Upper lobe of right lung (tissue), 1 donor: ENCODE results near the gene ARF3. TPM values are rescaled to one million over a fixed set of nuclear protein-coding genes. Genes with fewer than 3 reads are reported as not detected.
A peak's percentile ranks its signal among the peaks of the same experiment; 100 is the strongest.

Experiments
- ATAC-seq: fragments of 200-7000 bp; cut with Tn5 transposase; one replicate; pipeline ENCODE4 v1.9.1; 2020; ENCODE audit warnings: mild to moderate bottlenecking, moderate library complexity
- DNase-seq: peaks from one replicate; pipeline ENCODE4 v3.0.0-alpha.2; 2020
- H3K27ac ChIP-seq: fragments of 200-600 bp; one replicate; pipeline ENCODE4 v1.8.0; 2022
- H3K27me3 ChIP-seq: fragments of 200-600 bp; one replicate; pipeline ENCODE4 v1.8.0; 2022; ENCODE audit warnings: mild to moderate bottlenecking
- H3K36me3 ChIP-seq: fragments of 200-600 bp; one replicate; pipeline ENCODE4 v1.8.0; 2022
- H3K4me1 ChIP-seq: fragments of 200-600 bp; one replicate; pipeline ENCODE4 v1.8.0; 2022
- H3K4me3 ChIP-seq: fragments of 200-600 bp; one replicate; pipeline ENCODE4 v1.8.0; 2022; ENCODE audit warnings: mild to moderate bottlenecking
- H3K9me3 ChIP-seq: fragments of 200-600 bp; one replicate; pipeline ENCODE4 v1.8.0; 2022
- CTCF ChIP-seq: fragments of 200-600 bp; IDR thresholded peaks from one replicate; pipeline ENCODE4 v1.8.0; 2022; ENCODE audit warnings: antibody characterized with exemption
- intact Hi-C: fragments of 100-400 bp; cut with DNase I; formaldehyde crosslinking; loops from one replicate; pipeline ENCODE4 v1.11.0; 2022
- total RNA-seq: library from RNA; stranded (reverse); fragmentation: NEBNext Ultra II Directional; extraction: Animal tissue kit (Norgen Biotek cat#: 25700); gene quantifications from one replicate; pipeline ENCODE4 v1.2.1, GENCODE V29; 2021
- donor health status: DM: no; HTN: yes; CAD: no; lungs with severe emphysema.

Gene ARF3
- total RNA-seq, 1 donor from 2014 or later: 146 TPM

GRCh38 chr12:48993787-48994186 is 36.5 kb upstream of the ARF3 start:
- Histone ChIP-seq H3K9me3 (no peaks in the 10 kb centered on the region), H3K4me3 (no peak overlapping the region), H3K36me3 (no peaks in the 10 kb centered on the region), H3K27ac (no peak overlapping the region), H3K27me3 (peaks cover 57% of the 10 kb centered on the region), H3K4me1 (peaks cover 22% of the 10 kb centered on the region)
- TF ChIP-seq CTCF: no peak
- ATAC-seq: no peak
- no peak for DNase-seq
- intact Hi-C loops: no loop called here

GRCh38 chr12:48991247-48992050 is 34.2 kb upstream of the ARF3 start:
- H3K27me3 ChIP-seq: peaks cover 54% of the 10 kb centered on the region
- H3K27ac ChIP-seq: no peak overlapping the region
- intact Hi-C loops: no loop called here
- ATAC-seq: no peak
- no peak for TF ChIP-seq CTCF
- peaks cover 3% of the 10 kb centered on the region for H3K4me1 ChIP-seq
- no peaks in the 10 kb centered on the region for H3K9me3 ChIP-seq
- DNase-seq: no peak
- no peaks in the 10 kb centered on the region for H3K36me3 ChIP-seq
- no peak overlapping the region for H3K4me3 ChIP-seq

- Histone ChIP-seq H3K27me3 (peaks cover 61% of the 10 kb centered on the region), H3K36me3 (no peaks in the 10 kb centered on the region), H3K4me3 (no peak overlapping the region), H3K27ac (no peak overlapping the region), H3K4me1 (peaks cover 3% of the 10 kb centered on the region), H3K9me3 (no peaks in the 10 kb centered on the region)
- no peak for DNase-seq
- TF ChIP-seq CTCF: no peak
- no peak for ATAC-seq
- intact Hi-C loops: no loop called here
Observed at GRCh38 chr12:48990552-48990951, 33.3 kb upstream of the ARF3 start.

GRCh38 chr12:48988030-48988649 is 30.9 kb upstream of the ARF3 start:
- TF ChIP-seq CTCF: peak; percentile 84
- Histone ChIP-seq H3K27me3 (peaks cover 55% of the 10 kb centered on the region), H3K27ac (no peak overlapping the region), H3K4me3 (no peak overlapping the region), H3K9me3 (no peaks in the 10 kb centered on the region), H3K4me1 (no peaks in the 10 kb centered on the region), H3K36me3 (no peaks in the 10 kb centered on the region)
- intact Hi-C loops: no loop called here
- ATAC-seq: peak; percentile 88
- DNase-seq: peak; percentile 80

GRCh38 chr12:48986720-48987291 is 29.5 kb upstream of the ARF3 start:
- Histone ChIP-seq H3K27ac (no peak overlapping the region), H3K4me3 (no peak overlapping the region), H3K9me3 (no peaks in the 10 kb centered on the region), H3K27me3 (peaks cover 67% of the 10 kb centered on the region), H3K36me3 (no peaks in the 10 kb centered on the region), H3K4me1 (no peaks in the 10 kb centered on the region)
- DNase-seq: no peak
- ATAC-seq: no peak
- intact Hi-C loops: no loop called here
- TF ChIP-seq CTCF: no peak
